H1 (cell line): ENCODE results near the gene TUT1. TPM values are rescaled to one million over a fixed set of nuclear protein-coding genes. Genes with fewer than 3 reads are reported as not detected.
A peak's percentile ranks its signal among the peaks of the same experiment; 100 is the strongest.

ENCODE experiments used
- CTCF ChIA-PET: fragments of 300-600 bp; sonication (Branson Sonifier 250); formaldehyde crosslinking; loops from one replicate; lab custom pipeline; 2021; ENCODE audit not compliant: partially characterized antibody; lab: Charles Lee
- POLR2A ChIA-PET: fragments of 300-600 bp; sonication (Branson Sonifier 250); formaldehyde crosslinking; loops from one replicate; lab custom pipeline; 2021; ENCODE audit warnings: inconsistent platforms; ENCODE audit not compliant: partially characterized antibody; lab: Charles Lee
- DNase-seq, 2 experiments: peaks; one replicate each; pipeline versions ENCODE4 v3.0.0 to v3.0.0-alpha.2; 2010 to 2022; ENCODE audit warnings: low spot score in 2 of 2, low read depth in 1 of 2, mixed read lengths in 1 of 2
- FAIRE-seq: peaks from 2 replicates; lab custom pipeline; 2011; peaks lifted over from hg19 to GRCh38; lab: Jason Lieb, UNC
- H2AFZ ChIP-seq: 2 replicates; pipeline ENCODE4 v1.8.1; 2012; ENCODE audit warnings: low read length, inconsistent platforms
- H2AK5ac ChIP-seq: 2 replicates; pipeline ENCODE4 v1.6.1; 2013; ENCODE audit warnings: low read depth, low read length
- H2BK120ac ChIP-seq: replicated peaks from 2 replicates; pipeline ENCODE3; 2013; ENCODE audit warnings: low read depth, low read length, inconsistent platforms
- H2BK12ac ChIP-seq: 2 replicates; pipeline ENCODE4 v1.6.1; 2013; ENCODE audit warnings: low read depth, low read length
- H2BK15ac ChIP-seq: 2 replicates; pipeline ENCODE4 v1.6.1; 2013; ENCODE audit warnings: low read length
- H2BK20ac ChIP-seq: 2 replicates; pipeline ENCODE4 v1.6.1; 2013; ENCODE audit warnings: low read length
- H2BK5ac ChIP-seq: 2 replicates; pipeline ENCODE4 v1.6.1; 2013; ENCODE audit warnings: low read depth, low read length
- H3K14ac ChIP-seq: 2 replicates; pipeline ENCODE4 v1.6.1; 2013; ENCODE audit warnings: inconsistent platforms; ENCODE audit not compliant: insufficient read length
- H3K18ac ChIP-seq: 2 replicates; pipeline ENCODE4 v1.6.1; 2013; ENCODE audit warnings: low read length; ENCODE audit errors: extremely low read depth
- H3K23ac ChIP-seq: 2 replicates; pipeline ENCODE4 v1.6.1; 2013; ENCODE audit warnings: inconsistent platforms; ENCODE audit not compliant: insufficient read length
- H3K23me2 ChIP-seq: 2 replicates; pipeline ENCODE4 v1.6.1; 2013; ENCODE audit warnings: low read depth, low read length
- H3K27ac ChIP-seq: 2 replicates; pipeline ENCODE4 v1.6.1; 2011; ENCODE audit warnings: low read depth, low read length, inconsistent platforms
- H3K27me3 ChIP-seq, 4 experiments: replicated peaks in 1 of 4; 1 replicate in 1 of 4; 2 replicates in 3 of 4; pipeline versions ENCODE4 v1.6.1 to v1.8.1; 2011 to 2013; ENCODE audit warnings: low read length in 3 of 4, mild to moderate bottlenecking in 3 of 4, inconsistent platforms in 2 of 4, mixed read lengths in 2 of 4, moderate library complexity in 1 of 4; ENCODE audit not compliant: control insufficient read depth in 3 of 4, insufficient read depth in 3 of 4; ENCODE audit errors: extremely low read depth in 1 of 4
- H3K36me3 ChIP-seq, 4 experiments: 2 replicates each; pipeline versions ENCODE4 v1.6.1 to v1.8.1; 2011 to 2013; ENCODE audit warnings: mild to moderate bottlenecking in 4 of 4, low read length in 3 of 4, moderate library complexity in 2 of 4, control low read depth in 1 of 4, inconsistent platforms in 1 of 4; ENCODE audit not compliant: insufficient read depth in 4 of 4, control insufficient read depth in 2 of 4
- H3K4ac ChIP-seq: replicated peaks from 2 replicates; pipeline ENCODE3; 2013; ENCODE audit warnings: low read length, low read depth, mixed read lengths, inconsistent platforms; ENCODE audit not compliant: insufficient read length
- H3K4me1 ChIP-seq, 4 experiments: replicated peaks in 1 of 4; 1 replicate in 1 of 4; 2 replicates in 3 of 4; pipeline versions ENCODE4 v1.6.1 to v1.8.1; 2011 to 2013; ENCODE audit warnings: low read length in 3 of 4, inconsistent platforms in 2 of 4, mixed read lengths in 1 of 4; ENCODE audit not compliant: insufficient read depth in 4 of 4, control insufficient read depth in 3 of 4
- H3K4me2 ChIP-seq, 2 experiments: 2 replicates each; pipeline versions ENCODE4 v1.6.1 to v1.8.1; 2011 to 2013; ENCODE audit warnings: low read depth in 2 of 2, low read length in 2 of 2, control low read depth in 1 of 2, inconsistent platforms in 1 of 2, mild to moderate bottlenecking in 1 of 2; ENCODE audit not compliant: insufficient read depth in 1 of 2
- H3K4me3 ChIP-seq, 4 experiments: fragments of 200-600, 300-600 bp in 1 of 4; sonication (generic), shearing (Covaris generic), sonication (Bioruptor Twin) in 1 of 4; 2 replicates each; pipeline versions ENCODE4 v1.5.1 to v1.8.1; 2011 to 2016; ENCODE audit warnings: low read length in 4 of 4, low read depth in 3 of 4, control low read depth in 2 of 4, inconsistent platforms in 2 of 4, mild to moderate bottlenecking in 2 of 4, mixed read lengths in 1 of 4, moderate library complexity in 1 of 4; ENCODE audit not compliant: insufficient read depth in 2 of 4; ENCODE audit errors: extremely low read depth in 1 of 4
- H3K56ac ChIP-seq: replicated peaks from 2 replicates; pipeline ENCODE3; 2013; ENCODE audit warnings: low read depth, mild to moderate bottlenecking, mixed read lengths, low read length, inconsistent platforms; ENCODE audit not compliant: insufficient read length
- H3K79me1 ChIP-seq: 2 replicates; pipeline ENCODE4 v1.6.1; 2013; ENCODE audit warnings: low read depth, low read length, control low read depth
- H3K79me2 ChIP-seq, 2 experiments: 2 replicates each; pipeline versions ENCODE4 v1.6.1 to v1.8.1; 2012 to 2013; ENCODE audit warnings: low read length in 2 of 2, mild to moderate bottlenecking in 2 of 2, inconsistent platforms in 1 of 2; ENCODE audit not compliant: insufficient read depth in 2 of 2, control insufficient read depth in 1 of 2
- H3K9ac ChIP-seq, 4 experiments: replicated peaks in 1 of 4; 1 replicate in 1 of 4; 2 replicates in 3 of 4; pipeline versions ENCODE4 v1.6.1 to v1.8.1; 2011 to 2013; ENCODE audit warnings: low read depth in 3 of 4, low read length in 3 of 4, control low read depth in 2 of 4, mild to moderate bottlenecking in 2 of 4, moderate library complexity in 2 of 4, inconsistent platforms in 1 of 4; ENCODE audit errors: extremely low read depth in 1 of 4
- H3K9me3 ChIP-seq, 2 experiments: 2 replicates each; pipeline versions ENCODE4 v1.6.1 to v1.8.1; 2012 to 2013; ENCODE audit warnings: mild to moderate bottlenecking in 2 of 2, moderate library complexity in 2 of 2, control low read depth in 1 of 2, inconsistent platforms in 1 of 2, low read depth in 1 of 2, low read length in 1 of 2, mixed read lengths in 1 of 2; ENCODE audit not compliant: insufficient read depth in 2 of 2
- H4K20me1 ChIP-seq, 2 experiments: replicated peaks in 1 of 2; 2 replicates each; pipeline versions ENCODE3 to v1.8.1; 2011 to 2013; ENCODE audit warnings: inconsistent platforms in 2 of 2, low read length in 2 of 2, mild to moderate bottlenecking in 1 of 2; ENCODE audit not compliant: insufficient read depth in 2 of 2, control insufficient read depth in 1 of 2
- H4K5ac ChIP-seq: 2 replicates; pipeline ENCODE4 v1.6.1; 2013; ENCODE audit warnings: low read length, low read depth, mixed read lengths, inconsistent platforms; ENCODE audit not compliant: insufficient read length
- H4K8ac ChIP-seq: 2 replicates; pipeline ENCODE4 v1.8.0; 2013; ENCODE audit warnings: mild to moderate bottlenecking, moderate library complexity, low read length, inconsistent platforms; ENCODE audit not compliant: insufficient read depth; ENCODE audit errors: extremely low read depth
- H4K91ac ChIP-seq: replicated peaks from 2 replicates; pipeline ENCODE3; 2013; ENCODE audit warnings: low read length, mixed read lengths, inconsistent platforms; ENCODE audit not compliant: insufficient read length
- NANOG ChIP-seq: IDR thresholded peaks from 2 replicates; pipeline ENCODE4 v1.6.1; 2011; ENCODE audit warnings: low read length, low read depth, mild to moderate bottlenecking, inconsistent platforms; ENCODE audit not compliant: insufficient read depth, poor library complexity, severe bottlenecking
- TBP ChIP-seq: IDR thresholded peaks from 2 replicates; pipeline ENCODE4 v1.6.1; 2011; ENCODE audit warnings: low read depth, low read length, improper control_type of control experiment
- WGBS, 2 experiments: shearing (Covaris generic) in 1 of 2; methylation state at CpG; one replicate each; pipeline versions ENCODE4 v1.1.6 to v1.1.7; 2013 to 2015; ENCODE audit warnings: low lambda C conversion rate in 2 of 2, mixed read lengths in 2 of 2, inconsistent platforms in 1 of 2, low coverage in 1 of 2, missing lambda C conversion rate in 1 of 2; ENCODE audit not compliant: insufficient replicate concordance in 2 of 2, insufficient coverage in 1 of 2, insufficient read length in 1 of 2; ENCODE audit errors: extremely low coverage in 1 of 2, missing lambda C conversion rate in 1 of 2; 5-methylcytosine and 5-hydroxymethylcytosine counted together
- polyA plus RNA-seq, 7 experiments: library from polyadenylated mRNA; depleted of rRNA in 3 of 7; stranded (reverse) in 5 of 7; unstranded in 2 of 7; fragments of >200 nt in 5 of 7; fragments of 200-250 nt in 2 of 7; gene quantifications; 1 replicate in 5 of 7; 2 replicates in 1 of 7; 4 replicates in 1 of 7; pipeline versions ENCODE4 v1.2.1 to v1.2.3, GENCODE V29; 2011 to 2013; ENCODE audit warnings: missing spikeins in 2 of 7, mixed read lengths in 2 of 7
- total RNA-seq: library from RNA; stranded (reverse); fragmentation: NEBNext Ultra II Directional; extraction: Animal tissue kit (Norgen Biotek cat#: 25700); gene quantifications from 2 replicates; pipeline ENCODE4 v1.2.1, GENCODE V29; 2021

TUT1 gene
- total and polyA plus RNA-seq, 2 of the 8 experiments (the other 6 are each of a cell fraction or from before 2014, with no cell fraction given), result 17.8 to 24.6 TPM

GRCh38 chr11:62599901-62600300, 8.6 kb upstream of the TUT1 start:
- Histone ChIP-seq H2AFZ (no peak overlapping the region), H3K9me3 (no peaks in the 10 kb centered on the region), H3K79me2 (peaks cover 0 to 28% of the 10 kb centered on the region in 2 experiments; a peak in 2 of 4 replicates), H2BK15ac (no peak overlapping the region), H4K8ac (no peak overlapping the region), H4K91ac (no peak overlapping the region), H3K14ac (no peak overlapping the region), H3K23ac (no peak overlapping the region), H3K4ac (no peak overlapping the region), H4K20me1 (peaks cover 4 to 11% of the 10 kb centered on the region in 2 experiments), H2BK20ac (no peak overlapping the region), H3K4me2 (peak overlapping the region; percentile 72 to 95), H2BK120ac (no peak overlapping the region), H3K27me3 (peaks cover 0 to 13% (median 11%) of the 10 kb centered on the region in 4 experiments; a peak in 6 of 7 replicates), H3K4me1 (peaks cover 7 to 31% (median 16%) of the 10 kb centered on the region in 4 experiments), H2BK5ac (no peak overlapping the region), H4K5ac (no peak overlapping the region), H3K4me3 (peak overlapping the region; percentile 74 to 86 (median 84); a peak in 6 of 8 replicates), H3K36me3 (peaks cover 33 to 37% (median 35%) of the 10 kb centered on the region in 4 experiments), H2BK12ac (no peak overlapping the region), H3K27ac (no peak overlapping the region), H3K56ac (no peak overlapping the region), H3K79me1 (no peaks in the 10 kb centered on the region; the same call in 1 of the 2 replicates), H3K23me2 (peaks cover 17% of the 10 kb centered on the region; the same call in 1 of the 2 replicates), H3K9ac (0 out of 7 replicates have a peak overlapping the region, but pooled peaks of 1 of the 4 experiments have one; percentile 0), H2AK5ac (no peak overlapping the region), H3K18ac (no peak overlapping the region)
- no peak for FAIRE-seq
- DNase-seq, result no peak
- ChIA-PET CTCF (interaction anchor here (0.6 to 2.2 kb wide), 6 partner anchors 8 to 205 kb away, joined by 3 to 24 read pairs (median 3); partner anchors contain the start of gene TUT1), POLR2A (interaction anchor here (0.8 to 12.3 kb wide), 21 partner anchors 8 to 282 kb away, joined by 3 to 235 read pairs (median 4); partner anchors contain the start of genes B3GAT3, C11orf98, CSKMT and EEF1G)
- WGBS, 2 experiments, result 72 to 100% methylated on average over 2 to 5 of the region's 5 CpGs
- TF ChIP-seq TBP (no peak), NANOG (no peak)
